Thoracic aorta (tissue), 2 donors: ENCODE data around the gene RBM33. TPM values are rescaled to one million over a fixed set of nuclear protein-coding genes. Genes with fewer than 3 reads are reported as not detected.
A peak's percentile ranks its signal among the peaks of the same experiment; 100 is the strongest.

Source experiments
- ATAC-seq: fragments of 150-250 bp; one replicate; pipeline ENCODE4 v1.8.0; 2017; ENCODE audit warnings: low read depth; ENCODE audit not compliant: insufficient number of reproducible peaks, low FRiP score
- DNase-seq: peaks from one replicate; pipeline ENCODE4 v3.0.0-alpha.2; 2020; ENCODE audit warnings: low spot score
- H3K27ac ChIP-seq, 2 donors: fragments of 200-600 bp; sonication (generic); 1 replicate in 1 of 2; 2 replicates in 1 of 2; pipeline ENCODE4 v1.5.1; 2016; ENCODE audit warnings: mild to moderate bottlenecking in 2 of 2, moderate library complexity in 2 of 2
- H3K27me3 ChIP-seq: fragments of 200-600 bp; sonication (generic); replicated peaks from 2 replicates; pipeline ENCODE4 v1.6.0; 2016; ENCODE audit warnings: mild to moderate bottlenecking; ENCODE audit not compliant: insufficient read depth
- H3K36me3 ChIP-seq: fragments of 200-600 bp; sonication (generic); one replicate; pipeline ENCODE4 v1.5.1; 2016
- H3K4me1 ChIP-seq, 2 donors: fragments of 200-600 bp; sonication (generic); 1 replicate in 1 of 2; 2 replicates in 1 of 2; pipeline versions ENCODE4 v1.5.1 to v1.6.0; 2016; ENCODE audit warnings: low read depth in 2 of 2, mild to moderate bottlenecking in 1 of 2; ENCODE audit not compliant: control insufficient read depth in 1 of 2
- H3K4me3 ChIP-seq: fragments of 200-600 bp; sonication (generic); 2 replicates; pipeline ENCODE4 v1.5.1; 2016; ENCODE audit warnings: mild to moderate bottlenecking
- H3K9me3 ChIP-seq: fragments of 200-600 bp; sonication (generic); 2 replicates; pipeline ENCODE4 v1.5.1; 2016
- total RNA-seq, 2 donors: library from RNA; depleted of rRNA; stranded (reverse); fragments of >200 nt; gene quantifications; one replicate each; pipeline versions ENCODE4 v1.1.0 to v1.2.3, GENCODE V29; 2016
- TF ChIP-seq, protein P1 (sequence below): fragments of 200-600 bp; sonication (generic); IDR thresholded peaks from one replicate; pipeline ENCODE4 v1.5.1; 2019; ENCODE audit warnings: antibody characterized with exemption

Gene RBM33
- total RNA-seq, 2 donors from 2014 or later: 64.6 to 80.3 TPM

DNA sequence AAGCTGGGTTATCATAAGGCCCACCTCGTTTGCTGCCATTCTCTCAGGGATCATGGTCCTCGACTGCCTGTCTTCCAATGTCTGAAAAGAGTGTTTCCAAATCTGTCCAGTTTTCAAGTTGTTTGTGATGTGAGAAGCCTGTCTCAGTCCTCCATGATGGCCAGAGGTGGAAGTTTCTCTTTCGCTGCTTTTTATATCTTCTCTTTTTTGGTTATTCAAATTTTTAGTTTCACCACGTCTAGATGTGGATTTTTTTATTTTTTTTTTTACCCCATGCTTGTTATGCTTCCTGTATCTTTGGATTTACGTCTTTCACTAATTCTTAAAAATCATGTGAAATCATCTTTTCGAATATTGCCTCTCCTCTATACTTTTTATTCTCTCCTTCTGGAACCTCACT, 6.1 kb upstream of the RBM33 start:
- ATAC-seq (no peak), DNase-seq (no peak)
- Histone ChIP-seq H3K4me3 (no peak overlapping the region), H3K9me3 (peaks cover 13% of the 10 kb centered on the region), H3K27ac (no peak overlapping the region), H3K36me3 (no peaks in the 10 kb centered on the region), H3K4me1 (peaks cover 1 to 3% of the 10 kb centered on the region in 2 donors), H3K27me3 (no peaks in the 10 kb centered on the region)
- TF ChIP-seq, protein P1, sequence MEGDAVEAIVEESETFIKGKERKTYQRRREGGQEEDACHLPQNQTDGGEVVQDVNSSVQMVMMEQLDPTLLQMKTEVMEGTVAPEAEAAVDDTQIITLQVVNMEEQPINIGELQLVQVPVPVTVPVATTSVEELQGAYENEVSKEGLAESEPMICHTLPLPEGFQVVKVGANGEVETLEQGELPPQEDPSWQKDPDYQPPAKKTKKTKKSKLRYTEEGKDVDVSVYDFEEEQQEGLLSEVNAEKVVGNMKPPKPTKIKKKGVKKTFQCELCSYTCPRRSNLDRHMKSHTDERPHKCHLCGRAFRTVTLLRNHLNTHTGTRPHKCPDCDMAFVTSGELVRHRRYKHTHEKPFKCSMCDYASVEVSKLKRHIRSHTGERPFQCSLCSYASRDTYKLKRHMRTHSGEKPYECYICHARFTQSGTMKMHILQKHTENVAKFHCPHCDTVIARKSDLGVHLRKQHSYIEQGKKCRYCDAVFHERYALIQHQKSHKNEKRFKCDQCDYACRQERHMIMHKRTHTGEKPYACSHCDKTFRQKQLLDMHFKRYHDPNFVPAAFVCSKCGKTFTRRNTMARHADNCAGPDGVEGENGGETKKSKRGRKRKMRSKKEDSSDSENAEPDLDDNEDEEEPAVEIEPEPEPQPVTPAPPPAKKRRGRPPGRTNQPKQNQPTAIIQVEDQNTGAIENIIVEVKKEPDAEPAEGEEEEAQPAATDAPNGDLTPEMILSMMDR: no peak

DNA sequence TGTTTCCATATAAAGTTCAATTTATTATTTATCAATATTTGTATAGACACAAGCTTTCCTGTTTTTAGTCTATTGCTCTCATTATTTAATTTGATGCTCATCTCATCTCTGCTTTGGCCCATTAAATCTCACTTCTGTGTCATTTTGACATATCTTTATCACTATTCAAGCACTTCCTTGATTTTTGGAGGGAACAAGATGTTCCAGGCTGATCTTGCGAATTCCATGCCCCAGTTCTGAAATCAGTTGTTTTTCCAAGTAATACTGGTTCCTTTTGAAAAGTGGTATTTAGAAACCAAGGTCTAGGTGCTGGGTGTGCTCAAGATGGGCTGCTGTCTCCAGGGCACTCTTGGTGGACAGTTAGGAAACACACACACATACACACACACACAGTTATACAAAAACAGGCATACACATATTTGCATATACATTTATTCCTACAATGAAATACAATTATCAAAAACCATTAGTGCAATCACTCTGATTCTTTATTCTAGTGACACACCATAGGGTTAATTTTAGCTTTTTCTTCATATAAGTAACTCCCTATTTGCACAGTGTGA, 4.4 kb upstream of the RBM33 start:
- Histone ChIP-seq H3K4me1 (peaks cover 4 to 8% of the 10 kb centered on the region in 2 donors), H3K36me3 (no peaks in the 10 kb centered on the region), H3K4me3 (no peak overlapping the region), H3K9me3 (peaks cover 13% of the 10 kb centered on the region), H3K27ac (no peak overlapping the region), H3K27me3 (no peaks in the 10 kb centered on the region)
- DNase-seq: no peak
- no peak for ATAC-seq
- TF ChIP-seq, protein P1: no peak

DNA sequence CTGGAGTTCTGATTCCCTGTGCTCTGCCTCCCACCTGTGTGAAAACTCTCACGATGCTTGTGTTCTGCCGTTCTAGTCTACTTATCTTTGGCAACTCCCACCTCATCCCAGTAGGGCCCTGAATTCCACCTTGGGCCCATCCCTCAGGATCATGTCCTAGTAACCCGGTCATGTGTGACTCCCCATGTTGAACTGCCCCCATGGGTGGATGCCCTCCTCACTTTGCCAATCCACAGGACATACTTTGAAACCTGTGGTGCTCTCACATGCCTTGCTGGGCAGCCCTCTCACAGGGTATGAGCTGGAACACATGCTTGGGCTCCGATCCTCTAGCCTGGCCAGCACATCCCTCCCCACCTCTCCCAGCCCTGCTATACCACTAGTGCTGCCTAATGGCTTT, 3.8 kb upstream of the RBM33 start:
- H3K27ac ChIP-seq: no peak overlapping the region
- TF ChIP-seq, protein P1: no peak
- no peak overlapping the region for H3K4me3 ChIP-seq
- no peaks in the 10 kb centered on the region for H3K27me3 ChIP-seq
- H3K36me3 ChIP-seq: no peaks in the 10 kb centered on the region
- peaks cover 13% of the 10 kb centered on the region for H3K9me3 ChIP-seq
- H3K4me1 ChIP-seq: peaks cover 5 to 11% of the 10 kb centered on the region in 2 donors
- no peak for ATAC-seq
- no peak for DNase-seq

DNA sequence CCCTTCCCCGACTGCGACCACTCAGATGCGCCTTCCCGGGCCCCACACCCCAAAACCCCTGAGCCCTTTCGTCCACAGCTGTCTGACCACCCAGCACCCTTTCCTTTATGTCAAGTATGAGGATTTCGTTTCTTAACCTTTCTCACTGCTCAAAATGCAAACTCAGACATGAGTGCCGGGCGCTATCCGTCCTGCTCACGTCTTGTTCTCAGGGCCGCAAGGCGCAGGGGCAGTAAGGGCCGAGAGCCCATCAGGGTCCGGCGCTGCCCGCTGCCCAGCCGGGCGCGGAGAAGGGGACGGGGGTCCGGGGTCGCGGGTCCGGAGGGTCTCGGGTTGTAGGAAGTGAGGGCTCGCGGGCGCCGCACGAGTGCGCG, 670 bp upstream of the RBM33 start:
- H3K27ac ChIP-seq: peak overlapping the region; percentile 39 to 96
- ATAC-seq (no peak), DNase-seq (no peak)

DNA sequence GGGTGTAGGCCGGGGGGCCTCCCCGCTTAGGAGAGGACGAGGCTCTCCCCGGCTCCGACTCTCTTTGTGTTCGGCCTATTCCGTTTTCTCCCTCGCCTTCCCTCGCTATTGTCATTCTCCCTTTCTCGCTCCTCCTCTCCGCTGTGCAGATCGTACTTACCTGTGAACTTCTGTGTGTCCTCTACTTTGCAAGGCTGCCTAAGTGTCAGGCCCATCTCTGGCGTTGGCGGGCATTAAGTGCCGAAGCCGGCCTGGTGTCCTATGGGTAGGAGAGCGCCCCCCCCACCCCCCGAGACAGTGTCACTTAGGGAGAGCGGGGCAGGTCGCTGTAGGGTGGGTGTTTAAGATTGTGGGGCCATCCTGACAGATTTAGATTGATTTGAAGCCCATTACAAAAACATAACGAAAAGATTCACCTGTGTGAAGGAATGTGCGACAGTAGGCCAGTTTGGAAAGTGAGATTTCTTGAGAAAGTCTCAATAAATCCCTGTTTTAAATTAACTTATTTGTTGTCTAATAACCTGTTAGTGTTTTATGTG, 579 bp downstream of the RBM33 start:
- H3K9me3 ChIP-seq: peaks cover 8% of the 10 kb centered on the region
- no peak for ATAC-seq
- peak overlapping the region; percentile 99 for H3K4me3 ChIP-seq
- no peaks in the 10 kb centered on the region for H3K27me3 ChIP-seq
- peak overlapping the region; percentile 94 to 96 for H3K27ac ChIP-seq
- H3K36me3 ChIP-seq: peaks cover 4% of the 10 kb centered on the region
- TF ChIP-seq, protein P1: no peak
- peaks cover 15 to 23% of the 10 kb centered on the region in 2 donors for H3K4me1 ChIP-seq
- no peak for DNase-seq

More for the DNA sequence above, 670 bp upstream of the RBM33 start:
- peaks cover 4% of the 10 kb centered on the region for H3K36me3 ChIP-seq
- H3K4me3 ChIP-seq: peak overlapping the region; percentile 99
- H3K27me3 ChIP-seq: no peaks in the 10 kb centered on the region
- peaks cover 15 to 23% of the 10 kb centered on the region in 2 donors for H3K4me1 ChIP-seq
- TF ChIP-seq, protein P1: no peak
- H3K9me3 ChIP-seq: peaks cover 2% of the 10 kb centered on the region
